GM12878 (cell line): ENCODE measurements around the gene MYH9. TPM values are rescaled to one million over a fixed set of nuclear protein-coding genes. Genes with fewer than 3 reads are reported as not detected.
A peak's percentile ranks its signal among the peaks of the same experiment; 100 is the strongest.

Source experiments
- ATF2 ChIP-seq: IDR thresholded peaks from 2 replicates; pipeline ENCODE4 v1.6.1; 2012; ENCODE audit warnings: low read length, inconsistent platforms
- ATF3 ChIP-seq: IDR thresholded peaks from 2 replicates; pipeline ENCODE4 v1.6.1; 2011; ENCODE audit warnings: low read depth, mild to moderate bottlenecking, low read length, moderate library complexity, borderline replicate concordance; ENCODE audit errors: extremely low read depth
- BMI1 ChIP-seq: fragments of 450-650 bp; IDR thresholded peaks from 2 replicates; pipeline ENCODE4 v1.6.1; 2016; ENCODE audit warnings: mild to moderate bottlenecking, moderate library complexity, borderline replicate concordance
- CREB1 ChIP-seq: IDR thresholded peaks from 2 replicates; pipeline ENCODE4 v1.6.1; 2012; ENCODE audit warnings: low read depth, mild to moderate bottlenecking, inconsistent platforms
- E2F4 ChIP-seq: IDR thresholded peaks from 2 replicates; pipeline ENCODE4 v1.6.1; 2012; ENCODE audit warnings: low read depth, low read length, improper control_type of control experiment
- EP300 ChIP-seq, 2 experiments: fragments of 150-350 bp in 1 of 2; IDR thresholded peaks; 2 replicates each; pipeline ENCODE4 v1.6.1; 2011 to 2012; ENCODE audit warnings: low read depth in 2 of 2, low read length in 2 of 2, borderline replicate concordance in 1 of 2, improper control_type of control experiment in 1 of 2, inconsistent platforms in 1 of 2; ENCODE audit not compliant: control insufficient read depth in 1 of 2
- FOS ChIP-seq: IDR thresholded peaks from 3 replicates; pipeline ENCODE4 v1.6.1; 2011; ENCODE audit warnings: borderline replicate concordance; ENCODE audit not compliant: insufficient read length; ENCODE audit errors: extremely low read depth
- FOXM1 ChIP-seq: IDR thresholded peaks from 2 replicates; pipeline ENCODE4 v1.6.1; 2012; ENCODE audit warnings: low read depth, mild to moderate bottlenecking, inconsistent platforms, low read length, moderate library complexity
- KAT2A ChIP-seq: conservative IDR thresholded peaks from 2 replicates; pipeline ENCODE4 v1.6.1; 2011; ENCODE audit warnings: low read depth, low read length; ENCODE audit not compliant: control insufficient read depth
- MAX ChIP-seq: IDR thresholded peaks from 2 replicates; pipeline ENCODE4 v1.6.1; 2012; ENCODE audit warnings: low read depth, low read length, improper control_type of control experiment
- NFIC ChIP-seq: IDR thresholded peaks from 2 replicates; pipeline ENCODE4 v1.6.1; 2012; ENCODE audit warnings: low read depth, mild to moderate bottlenecking, inconsistent platforms, low read length, moderate library complexity
- POLR2A ChIP-seq: IDR thresholded peaks from 2 replicates; pipeline ENCODE4 v1.6.1; 2011; ENCODE audit warnings: low read depth, mild to moderate bottlenecking, low read length
- POU2F2 ChIP-seq: IDR thresholded peaks from 3 replicates; pipeline ENCODE4 v1.6.1; 2011; ENCODE audit warnings: low read depth, mild to moderate bottlenecking, low read length, borderline replicate concordance
- RBBP5 ChIP-seq: fragments of 200-600 bp; sonication (generic); conservative IDR thresholded peaks from 2 replicates; pipeline ENCODE4 v1.6.1; 2016
- RUNX3 ChIP-seq: IDR thresholded peaks from 2 replicates; pipeline ENCODE4 v1.6.1; 2012; ENCODE audit warnings: low read length, inconsistent platforms
- SMAD1 ChIP-seq: fragments of 450-650 bp; IDR thresholded peaks from 2 replicates; pipeline ENCODE4 v1.6.1; 2018; ENCODE audit warnings: mild to moderate bottlenecking, low read depth; ENCODE audit not compliant: partially characterized antibody
- SMAD5 ChIP-seq: IDR thresholded peaks from 2 replicates; pipeline ENCODE4 v1.6.1; 2016; ENCODE audit warnings: antibody characterized with exemption, low read depth
- SMARCA5 ChIP-seq: fragments of 450-650 bp; IDR thresholded peaks from 2 replicates; pipeline ENCODE4 v1.6.1; 2017; ENCODE audit warnings: mild to moderate bottlenecking
- SREBF2 ChIP-seq: IDR thresholded peaks from 2 replicates; pipeline ENCODE4 v1.6.1; 2012; ENCODE audit warnings: mild to moderate bottlenecking, low read length
- SRF ChIP-seq, 2 experiments: IDR thresholded peaks; 2 replicates each; pipeline ENCODE4 v1.6.1; 2011; ENCODE audit warnings: low read depth in 2 of 2, low read length in 2 of 2, mild to moderate bottlenecking in 1 of 2, moderate library complexity in 1 of 2
- SUPT20H ChIP-seq: IDR thresholded peaks from 2 replicates; pipeline ENCODE4 v1.6.1; 2011; ENCODE audit warnings: low read depth, mild to moderate bottlenecking, low read length, moderate library complexity, borderline replicate concordance; ENCODE audit not compliant: control insufficient read depth
- YBX1 ChIP-seq: fragments of 450-650 bp; IDR thresholded peaks from 2 replicates; pipeline ENCODE4 v1.6.1; 2016; ENCODE audit warnings: antibody characterized with exemption
- ZBED1 ChIP-seq: IDR thresholded peaks from 2 replicates; pipeline ENCODE4 v1.6.1; 2016; ENCODE audit warnings: borderline replicate concordance
- ZNF687 ChIP-seq: fragments of 450-650 bp; IDR thresholded peaks from 2 replicates; pipeline ENCODE4 v1.6.1; 2017; ENCODE audit warnings: mild to moderate bottlenecking, moderate library complexity
- polyA plus RNA-seq, 11 experiments: library from polyadenylated mRNA; depleted of rRNA in 4 of 11; unstranded in 6 of 11; stranded (reverse) in 5 of 11; fragments of >200 nt; fragmentation: Nextera tagmentation in 4 of 11; fragmentation: Illumina TruSeq in 1 of 11; extraction: Ambion mirVana in 4 of 11; extraction: Trizol in 1 of 11; gene quantifications; 1 replicate in 1 of 11; 2 replicates in 10 of 11; pipeline versions ENCODE4 v1.2.1 to v1.2.3, GENCODE V29; 2011 to 2016; ENCODE audit warnings: inconsistent platforms in 2 of 11, missing spikeins in 2 of 11, low read depth in 1 of 11
- total RNA-seq, 4 experiments: library from RNA; depleted of rRNA in 3 of 4; stranded (reverse); fragments of >200 nt in 3 of 4; fragmentation: Illumina TruSeq in 1 of 4; extraction: Trizol in 1 of 4; gene quantifications; 2 replicates each; pipeline versions ENCODE4 v1.2.1 to v1.2.3, GENCODE V29; 2013 to 2021

MYH9 gene
- total and polyA plus RNA-seq, 10 of the 15 experiments (the other 5 are each of a cell fraction or from before 2014, with no cell fraction given): 5.1 to 525 (median 145) TPM

GRCh38 chr22:36332623-36333332, 55.0 kb downstream of the MYH9 start (continued):
- TF ChIP-seq ATF2: no peak
- TF ChIP-seq CREB1: no peak
- TF ChIP-seq POU2F2: no peak; the same call in 2 of the 3 replicates
- TF ChIP-seq MAX: peak; percentile 72
- no peak for TF ChIP-seq SMAD1
- TF ChIP-seq SMAD5: no peak
- peak; percentile 40; the same call in 1 of the 2 replicates for TF ChIP-seq ZBED1
- TF ChIP-seq BMI1: no peak
- no peak for TF ChIP-seq SUPT20H
- peak; percentile 77 for TF ChIP-seq RUNX3
- no peak for TF ChIP-seq SRF (IDR thresholded peaks at IDR 0.05; ENCODE audit: low read depth in 2 of 2, low read length in 2 of 2)
- TF ChIP-seq NFIC: peak; percentile 44; the same call in 1 of the 2 replicates
- no peak for TF ChIP-seq ZNF687
- 0 out of 2 replicates have a peak, but pooled peaks have one; percentile 52 for TF ChIP-seq SMARCA5
- no peak; the same call in 1 of the 2 replicates for TF ChIP-seq POLR2A
- TF ChIP-seq KAT2A: no peak
- TF ChIP-seq FOS: no peak
- peak; percentile 84 for TF ChIP-seq E2F4
- no peak for TF ChIP-seq SREBF2
- TF ChIP-seq RBBP5: no peak
- no peak for TF ChIP-seq YBX1
- TF ChIP-seq FOXM1: 0 out of 2 replicates have a peak, but pooled peaks have one; percentile 38
- no peak for TF ChIP-seq ATF3
- TF ChIP-seq EP300 (IDR thresholded peaks at IDR 0.05; ENCODE audit: borderline replicate concordance in 1 of 2, control insufficient read depth in 1 of 2, low read depth in 2 of 2, low read length in 2 of 2): no peak
